NCI-H1694 treated with DMSO at 0.1 percent for 48 hours (cell line): ENCODE measurements around the gene FANCC.
A peak's percentile ranks its signal among the peaks of the same experiment; 100 is the strongest.

Experiments
- DNase-seq: peaks from one replicate; lab custom pipeline; 2025; lab: John Stamatoyannopoulos, UW

The FANCC gene, protein sequence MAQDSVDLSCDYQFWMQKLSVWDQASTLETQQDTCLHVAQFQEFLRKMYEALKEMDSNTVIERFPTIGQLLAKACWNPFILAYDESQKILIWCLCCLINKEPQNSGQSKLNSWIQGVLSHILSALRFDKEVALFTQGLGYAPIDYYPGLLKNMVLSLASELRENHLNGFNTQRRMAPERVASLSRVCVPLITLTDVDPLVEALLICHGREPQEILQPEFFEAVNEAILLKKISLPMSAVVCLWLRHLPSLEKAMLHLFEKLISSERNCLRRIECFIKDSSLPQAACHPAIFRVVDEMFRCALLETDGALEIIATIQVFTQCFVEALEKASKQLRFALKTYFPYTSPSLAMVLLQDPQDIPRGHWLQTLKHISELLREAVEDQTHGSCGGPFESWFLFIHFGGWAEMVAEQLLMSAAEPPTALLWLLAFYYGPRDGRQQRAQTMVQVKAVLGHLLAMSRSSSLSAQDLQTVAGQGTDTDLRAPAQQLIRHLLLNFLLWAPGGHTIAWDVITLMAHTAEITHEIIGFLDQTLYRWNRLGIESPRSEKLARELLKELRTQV

DNA sequence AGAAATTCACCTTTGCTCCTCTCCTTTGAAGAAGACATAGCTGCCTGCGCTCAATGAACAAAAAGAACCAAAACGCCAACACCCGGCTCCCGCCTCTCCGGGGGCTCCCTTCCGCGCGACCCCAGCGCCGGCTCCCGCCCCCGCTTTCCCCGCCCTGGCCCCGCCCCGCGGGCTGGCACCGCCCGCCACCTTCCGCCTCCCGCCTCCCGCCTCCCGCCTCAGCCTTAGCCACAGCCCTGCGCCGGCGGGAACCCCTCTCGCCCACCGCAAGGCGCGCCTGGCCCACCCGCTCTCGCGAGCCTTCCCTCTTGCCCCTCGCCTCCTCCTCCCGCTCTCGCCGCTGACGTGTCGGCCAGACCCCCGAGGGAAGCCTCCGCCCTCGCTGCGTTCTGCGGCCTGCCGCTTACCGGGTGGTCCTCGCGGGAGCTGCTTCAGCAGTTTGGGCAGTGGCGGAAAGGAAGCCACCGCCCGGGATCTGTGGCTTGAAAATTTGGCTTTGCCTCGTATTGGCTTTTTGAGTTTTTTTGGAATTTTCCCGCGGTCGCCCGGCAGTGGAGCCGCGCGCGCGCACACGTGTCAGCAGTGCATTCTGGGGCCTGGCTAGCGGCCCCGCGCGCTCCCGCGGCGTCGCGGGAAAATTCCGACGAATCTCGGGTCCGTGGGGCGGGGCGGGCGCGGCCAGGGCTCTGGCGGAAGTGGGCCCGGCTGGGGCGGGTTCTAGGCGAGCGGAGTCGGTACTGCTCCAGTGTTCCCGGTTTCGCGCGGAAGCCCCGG is at the start of gene FANCC:
Gene FANCC, minus strand, starts transcription at position 591 of the 774 bp plus-strand sequence. CDS start 68,418 bp downstream, outside the sequence.
- peak; percentile 80 for DNase-seq

DNA sequence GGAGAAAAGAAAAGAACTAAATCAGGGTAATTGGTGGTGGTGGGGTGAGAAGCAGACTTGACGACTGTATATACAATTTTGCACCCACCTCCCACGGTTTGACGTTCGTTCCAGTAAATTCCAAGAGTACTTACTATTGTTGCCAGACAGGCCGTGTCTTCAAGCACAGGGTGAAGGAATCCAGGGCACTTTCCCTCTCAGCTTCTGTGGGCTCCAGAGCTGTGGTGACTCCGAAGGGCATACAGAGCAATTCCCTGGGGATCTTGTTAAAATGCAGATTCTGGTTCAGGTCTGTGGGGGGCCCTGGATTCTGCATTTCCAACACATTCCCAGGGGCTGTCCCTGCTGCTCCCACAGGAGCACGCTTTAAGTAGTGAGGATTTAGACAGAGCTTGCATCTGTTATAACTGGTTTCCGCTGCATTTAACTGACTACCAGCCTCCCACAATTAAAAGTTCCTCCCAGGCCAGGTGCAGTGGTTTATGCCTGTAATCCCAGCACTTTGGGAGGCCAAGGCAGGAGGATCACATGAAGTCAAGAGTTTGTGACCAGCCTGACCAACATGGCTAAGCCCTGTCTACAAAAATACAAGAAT is 49.3 kb upstream of the FANCC start:
- no peak for DNase-seq

DNA sequence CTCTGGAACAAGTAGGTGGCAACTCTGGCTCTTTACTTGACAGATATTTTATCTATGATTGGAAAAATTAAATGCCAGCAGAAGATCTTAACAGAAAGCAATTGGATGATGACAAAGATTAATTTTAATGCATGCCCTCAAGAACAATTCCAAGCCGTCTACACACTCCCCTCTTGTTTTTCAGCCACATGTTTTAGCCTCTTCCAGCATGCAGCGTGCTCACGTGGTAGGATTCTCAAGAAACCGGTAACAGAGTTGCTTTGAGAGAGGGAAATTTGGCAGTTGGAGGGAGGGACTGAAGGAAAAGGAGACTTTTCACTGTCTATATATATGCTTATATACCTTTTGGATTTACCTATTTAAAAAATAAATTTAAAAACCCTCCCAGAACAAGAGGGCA is 48.3 kb upstream of the FANCC start:
- DNase-seq: no peak

DNA sequence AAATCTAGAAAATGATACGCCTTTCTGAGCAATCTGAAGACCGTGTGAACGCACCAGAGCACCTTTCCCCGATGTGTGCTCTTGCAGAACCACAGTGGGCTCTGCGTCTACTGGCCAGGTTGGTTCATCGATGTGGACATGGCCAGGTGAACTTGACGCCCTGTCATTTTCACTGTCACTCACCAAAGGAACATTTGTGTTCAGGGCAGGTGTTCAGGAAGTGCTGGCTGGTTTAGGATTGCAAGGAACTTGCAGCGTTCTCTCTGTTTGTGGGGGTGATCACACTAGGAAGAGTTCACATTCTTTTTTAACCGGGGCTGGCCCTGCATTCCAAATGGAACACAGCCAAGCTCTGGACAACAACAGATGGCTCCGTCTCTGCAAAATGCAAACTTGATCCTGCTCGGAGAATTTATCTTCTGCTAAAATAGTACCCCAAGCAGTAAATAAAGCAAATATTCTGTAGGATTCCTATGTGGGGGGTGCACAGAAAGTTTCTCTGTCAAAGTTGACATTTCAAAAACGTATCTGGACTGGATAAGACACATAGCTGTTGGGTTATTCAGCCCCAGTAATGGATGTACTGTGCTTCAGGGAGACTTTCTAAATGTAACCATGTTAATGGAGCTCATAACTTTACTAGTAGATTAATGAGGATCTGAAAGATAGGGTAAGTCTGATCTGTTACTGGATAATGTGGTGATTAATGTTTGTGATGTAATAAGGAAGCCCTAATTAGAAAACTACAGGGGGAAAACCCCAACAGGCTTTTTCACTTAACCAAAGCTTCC is 45.7 kb upstream of the FANCC start:
- DNase-seq: peak; percentile 26

DNA sequence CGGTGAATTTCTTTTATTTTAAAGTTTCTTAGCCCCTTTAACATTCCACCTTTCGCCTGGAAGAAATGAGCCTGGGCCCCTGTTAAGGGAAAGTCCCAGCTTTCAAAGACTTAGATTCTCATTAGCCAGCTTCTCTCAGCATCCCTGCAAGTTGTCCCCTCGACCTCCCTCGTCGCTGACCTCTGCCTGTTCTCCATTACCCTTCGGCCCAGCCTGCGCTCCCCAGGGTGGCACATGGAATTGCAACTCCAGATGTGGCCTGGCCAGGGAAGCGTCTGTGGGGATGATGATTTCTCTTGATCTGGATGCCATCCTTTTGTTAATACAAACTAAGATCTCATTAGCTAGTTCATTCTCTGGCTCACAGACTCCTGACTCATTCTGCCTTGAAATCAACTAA is 43.4 kb upstream of the FANCC start:
- no peak for DNase-seq

DNA sequence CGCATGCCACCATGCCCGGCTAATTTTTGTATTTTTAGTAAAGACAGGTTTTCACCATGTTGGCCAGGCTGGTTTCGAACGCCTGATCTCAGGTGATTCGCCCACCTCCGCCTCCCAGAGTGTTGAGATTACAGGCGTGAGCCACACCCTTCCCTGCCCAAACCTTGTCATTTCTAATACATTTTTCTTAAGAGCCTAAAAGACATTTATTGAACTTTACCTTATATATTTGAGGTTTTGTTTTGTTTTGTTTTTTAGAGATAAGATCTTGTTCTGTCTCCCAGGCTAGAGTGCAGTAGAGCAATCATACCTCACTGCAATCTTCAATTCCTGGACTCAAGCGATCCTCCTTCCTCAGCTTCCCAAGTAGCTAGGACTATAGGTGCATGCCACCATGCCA is 39.8 kb upstream of the FANCC start:
- DNase-seq: no peak

DNA sequence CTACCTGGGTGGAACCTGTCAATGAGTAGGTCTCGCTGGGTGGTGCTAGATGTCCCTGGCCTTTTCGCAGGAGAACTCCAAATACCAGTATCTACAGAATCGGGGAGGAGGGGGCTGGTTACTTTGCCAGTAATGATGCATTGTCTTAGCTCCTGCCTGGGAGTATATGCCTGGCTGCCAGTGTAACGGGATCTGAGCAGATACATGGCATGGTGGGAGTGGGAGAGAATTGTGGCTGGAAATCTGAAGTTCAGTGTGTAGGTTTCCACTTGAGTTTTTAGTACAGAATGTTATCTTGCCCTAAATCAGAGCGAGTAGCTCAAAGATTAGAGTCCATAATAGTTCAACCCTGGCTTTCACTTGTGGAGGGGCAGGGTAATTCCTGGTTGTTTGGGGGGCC is 38.0 kb upstream of the FANCC start:
- no peak for DNase-seq

DNA sequence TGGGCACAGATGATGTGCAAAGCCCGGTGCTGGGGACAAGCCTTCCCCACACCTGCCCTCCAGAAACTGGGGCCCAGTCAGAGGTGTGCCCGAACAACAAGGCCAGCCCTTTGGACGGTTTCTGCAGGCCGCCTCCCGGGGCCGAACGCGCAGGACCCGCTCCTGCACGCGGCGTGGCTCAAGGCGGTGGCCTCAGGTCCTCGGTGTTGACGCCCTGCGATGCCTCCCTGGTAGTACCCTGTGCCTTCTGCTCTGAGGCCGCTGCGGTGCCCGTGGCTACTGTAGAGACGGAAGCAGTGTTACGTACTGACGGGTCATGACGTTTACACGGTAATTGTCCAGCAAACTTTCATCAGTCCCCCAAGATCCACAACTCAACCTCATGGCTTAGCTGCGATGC is 33.5 kb upstream of the FANCC start:
- no peak for DNase-seq

DNA sequence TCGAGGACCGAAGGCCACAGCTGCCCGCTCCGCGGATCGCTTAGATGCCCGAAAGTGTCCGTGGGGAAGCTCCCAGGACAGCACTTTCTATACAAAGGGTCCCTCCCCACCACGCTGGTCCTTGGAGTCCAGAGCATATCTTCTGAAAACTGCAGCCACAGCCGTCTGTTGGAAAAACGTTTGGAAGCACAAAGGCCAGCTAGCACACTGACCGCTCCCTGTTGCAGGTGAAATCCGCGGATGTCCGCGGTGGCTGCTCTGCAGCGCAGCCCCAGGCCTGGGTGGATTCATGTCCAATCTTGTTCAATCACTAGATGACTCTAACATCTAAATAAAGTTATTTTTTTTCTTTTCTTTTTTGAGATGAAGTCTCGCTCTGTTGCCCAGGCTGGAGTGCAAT is 32.8 kb upstream of the FANCC start:
- DNase-seq: no peak

DNA sequence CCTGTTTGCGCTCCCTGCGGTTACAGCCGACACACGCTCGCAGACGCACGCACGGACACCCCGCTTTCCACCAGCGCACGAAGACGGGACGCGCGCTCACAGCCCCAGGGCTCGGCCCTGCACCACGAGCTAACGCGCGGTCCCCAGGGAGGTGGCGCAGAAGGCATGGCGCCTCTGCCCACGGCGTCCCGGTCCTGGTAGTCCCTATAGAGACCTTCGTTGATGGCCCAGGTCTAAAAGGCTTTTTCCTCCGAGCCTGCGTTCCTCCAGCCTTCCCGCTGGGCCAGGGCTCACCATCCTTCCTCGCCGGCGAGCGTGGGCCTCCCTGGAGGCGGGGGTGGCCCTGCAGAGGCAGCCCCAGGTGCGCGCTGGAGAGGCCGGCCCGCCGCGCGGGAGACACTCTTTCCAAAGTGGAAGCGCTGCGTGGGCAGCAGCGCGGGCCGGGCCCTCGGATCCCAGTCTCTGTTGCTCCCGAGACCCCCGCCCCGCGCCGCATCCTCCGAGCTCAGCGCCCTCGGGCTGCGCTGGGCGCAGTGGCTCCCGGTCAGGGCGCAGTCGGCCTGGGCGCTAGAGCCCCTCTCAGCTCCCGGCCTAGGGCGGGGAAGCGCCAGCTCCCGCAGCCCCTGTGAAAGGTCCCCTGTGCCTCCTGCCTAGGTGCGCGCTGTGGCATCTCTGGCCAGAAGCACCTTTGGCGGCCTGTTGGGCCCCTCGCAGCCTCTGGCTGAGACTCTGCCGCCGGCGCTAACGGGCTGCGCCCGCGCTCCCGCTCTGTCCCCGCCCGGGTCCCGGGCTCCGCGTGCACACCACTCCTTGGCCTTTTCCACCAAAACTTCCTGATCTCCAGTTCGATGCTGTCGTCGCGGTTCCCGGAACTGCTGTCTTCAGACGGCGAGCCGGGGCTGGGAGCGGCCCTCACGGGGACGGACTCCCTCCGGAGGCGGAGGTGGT is 31.9 kb upstream of the FANCC start:
- no peak for DNase-seq

DNA sequence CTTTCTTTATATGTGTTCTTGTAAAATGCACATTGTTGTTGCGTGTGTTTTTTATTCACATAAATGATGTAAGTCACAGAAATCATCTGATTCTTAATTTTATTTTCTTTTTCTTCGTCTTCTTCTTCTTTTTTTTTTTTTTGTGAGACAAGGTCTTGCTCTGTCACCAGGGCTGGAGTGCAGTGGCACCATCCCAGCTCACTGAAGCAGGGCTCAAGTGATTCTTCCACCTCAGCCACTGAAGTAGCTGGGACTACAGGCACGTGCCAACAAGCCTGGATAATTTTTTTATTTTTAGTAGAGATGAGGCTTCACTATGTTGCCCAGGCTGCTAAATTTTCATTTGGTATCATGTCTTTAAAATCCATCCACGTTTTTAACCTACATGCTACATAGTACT is 28.5 kb upstream of the FANCC start:
- DNase-seq: no peak

DNA sequence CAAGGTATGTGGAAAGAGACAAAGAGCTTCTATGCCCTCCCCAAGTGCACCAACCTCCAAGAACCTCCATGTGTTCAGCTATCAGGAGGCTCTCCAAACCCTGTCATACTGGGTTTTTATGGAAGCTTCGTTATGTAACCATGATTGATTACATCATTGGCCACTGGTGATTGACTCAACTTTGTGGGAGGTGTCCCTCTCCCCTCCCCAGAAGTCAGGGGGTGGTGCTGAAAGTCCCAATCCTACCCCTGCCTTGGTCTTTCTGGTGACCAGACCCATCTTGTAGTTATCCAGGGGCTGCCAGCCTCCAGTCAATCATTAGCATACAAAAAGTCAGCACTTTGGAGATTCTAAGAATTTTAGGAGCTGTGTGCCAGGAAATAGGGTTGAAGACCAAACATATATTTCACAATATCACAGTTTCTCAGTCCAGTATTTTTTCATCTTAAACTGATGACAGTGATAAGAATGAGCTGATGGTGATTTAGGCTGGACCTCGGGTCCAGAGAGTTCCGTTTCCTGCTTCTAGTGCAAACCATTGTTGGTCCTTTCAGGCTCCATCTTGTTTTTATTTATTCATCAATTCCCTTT is 27.3 kb upstream of the FANCC start:
- no peak for DNase-seq

DNA sequence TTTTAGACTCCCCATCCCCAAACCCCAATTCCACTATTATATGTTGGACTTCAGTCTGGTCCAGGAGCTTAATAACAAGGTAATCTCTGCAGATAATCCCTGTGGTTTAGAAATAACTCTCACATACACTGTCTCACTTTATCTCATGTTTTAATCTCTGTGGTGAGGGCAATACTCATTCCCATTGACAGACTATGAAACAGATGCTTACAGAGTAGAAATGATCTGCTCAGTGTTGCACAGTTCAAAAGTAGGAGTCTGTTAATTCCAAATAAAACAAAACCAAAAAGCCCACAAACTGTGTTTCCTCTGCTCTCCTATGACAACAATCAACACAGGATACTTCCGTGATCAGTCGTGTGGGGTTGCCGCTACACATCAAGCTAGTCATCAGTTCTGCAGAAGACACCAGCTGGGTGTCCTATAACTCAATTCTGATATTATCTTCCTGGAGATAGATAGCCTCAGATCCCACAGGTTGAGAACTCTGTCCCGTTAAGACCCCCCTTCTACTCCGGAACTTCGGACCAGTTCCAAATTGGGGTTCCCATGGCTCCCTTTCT is 26.3 kb upstream of the FANCC start:
- DNase-seq: no peak

DNA sequence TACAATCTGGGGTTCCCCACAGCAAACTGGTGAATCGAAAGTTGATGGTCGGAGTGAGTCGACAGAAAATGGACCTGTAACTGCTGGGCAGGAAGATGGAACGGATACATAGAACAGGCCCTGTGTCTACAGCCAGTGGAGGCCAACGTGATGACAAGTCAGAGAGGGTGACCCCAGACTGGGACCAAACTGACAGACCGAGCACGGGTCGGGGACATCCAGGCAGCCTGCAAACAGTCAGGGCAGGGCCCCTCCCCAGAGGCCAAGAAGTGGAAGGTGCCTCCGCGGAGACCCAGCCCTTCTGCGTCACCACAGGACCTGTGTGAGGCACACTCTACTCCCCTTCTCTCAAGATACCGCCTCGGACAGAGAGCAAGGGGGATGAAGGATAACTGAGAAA is 25.1 kb upstream of the FANCC start:
- DNase-seq: no peak

DNA sequence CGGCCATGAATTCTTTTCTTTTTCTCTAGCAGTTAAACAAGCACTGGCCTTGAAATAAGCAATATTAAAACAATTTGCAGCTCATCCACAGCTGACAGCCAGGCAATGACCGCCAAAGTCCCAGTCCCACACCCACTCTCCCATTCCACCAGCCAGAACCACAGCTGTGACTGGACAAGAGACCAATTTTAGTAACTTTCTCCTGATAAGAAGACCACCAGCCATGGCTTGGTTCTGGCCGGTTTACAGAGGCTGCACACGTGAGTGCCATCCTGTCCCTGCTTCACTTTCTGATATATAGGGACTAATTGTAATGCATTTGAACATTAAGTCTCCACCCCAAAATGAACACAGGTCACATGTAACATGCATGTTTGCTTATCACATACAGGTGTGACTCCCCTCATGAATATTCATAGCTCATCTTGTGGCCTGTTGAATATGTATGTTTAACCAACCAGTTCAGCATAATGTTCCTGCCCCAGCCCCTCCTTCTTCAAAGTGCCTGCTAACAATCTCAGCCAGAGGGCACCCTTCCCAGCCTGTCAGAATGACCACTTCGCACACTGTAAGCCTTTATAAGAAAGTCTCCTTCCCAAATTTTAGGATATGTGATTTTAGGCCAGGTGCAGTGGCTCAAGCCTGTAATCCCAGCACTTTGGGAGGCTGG is 23.9 kb upstream of the FANCC start:
- DNase-seq: no peak

DNA sequence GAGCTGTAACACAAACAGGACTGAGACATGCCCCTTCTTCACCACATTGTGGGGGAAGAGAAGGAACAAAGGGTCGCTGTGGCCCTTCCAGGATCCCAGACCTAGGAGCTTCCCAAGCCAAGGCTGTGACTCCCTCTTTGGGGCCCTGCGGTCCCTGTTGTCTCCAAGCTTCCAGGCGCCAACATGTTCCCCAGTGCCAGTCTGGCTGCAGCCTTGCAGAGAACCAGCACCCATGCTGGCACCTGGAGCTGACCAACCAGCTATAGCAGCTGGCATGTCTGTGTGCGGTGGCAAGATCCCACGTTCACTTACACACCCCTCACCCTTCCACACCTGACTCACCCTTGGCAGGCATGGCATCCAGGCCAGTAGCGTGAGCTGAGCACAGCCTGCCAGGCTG is 20.7 kb upstream of the FANCC start:
- DNase-seq: no peak

DNA sequence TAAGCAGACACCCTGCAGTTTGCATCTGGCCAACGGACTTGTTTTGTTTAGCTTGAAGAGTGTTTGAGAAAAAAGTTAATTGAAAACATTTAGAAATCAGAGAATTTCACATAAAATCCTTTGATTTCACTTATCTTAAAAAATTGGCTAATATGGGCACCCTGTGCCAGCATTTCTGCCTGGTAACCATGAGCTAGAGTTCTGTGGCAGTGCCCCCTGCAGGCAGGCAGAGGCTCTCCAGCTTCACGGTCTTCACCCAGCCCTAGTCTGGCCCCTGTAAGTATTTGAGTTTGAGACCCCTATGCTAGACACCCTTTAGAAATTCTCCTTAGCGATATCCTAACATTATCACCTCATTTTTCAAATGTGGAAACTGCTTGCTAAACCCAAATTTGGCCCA is 18.8 kb upstream of the FANCC start:
- peak; percentile 9 for DNase-seq

DNA sequence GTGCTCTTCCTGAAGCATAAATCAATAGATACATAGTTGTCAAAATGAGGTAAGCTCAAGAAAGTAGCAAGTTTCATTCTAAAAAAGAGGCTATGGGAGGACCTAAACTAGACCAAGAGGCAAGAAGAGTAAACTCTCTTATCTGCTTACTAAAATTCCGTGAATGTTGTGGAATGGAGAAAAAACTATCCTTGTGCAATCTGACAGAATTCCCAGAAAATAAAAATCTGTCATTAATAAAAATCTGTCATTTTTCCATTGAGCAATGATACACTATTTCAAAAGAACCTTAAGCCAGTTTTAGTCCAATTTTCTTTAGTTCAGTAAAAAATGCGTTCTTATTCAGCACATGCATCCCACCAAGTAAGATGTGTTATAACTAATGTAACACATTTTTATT is 15.9 kb upstream of the FANCC start:
- DNase-seq: no peak

DNA sequence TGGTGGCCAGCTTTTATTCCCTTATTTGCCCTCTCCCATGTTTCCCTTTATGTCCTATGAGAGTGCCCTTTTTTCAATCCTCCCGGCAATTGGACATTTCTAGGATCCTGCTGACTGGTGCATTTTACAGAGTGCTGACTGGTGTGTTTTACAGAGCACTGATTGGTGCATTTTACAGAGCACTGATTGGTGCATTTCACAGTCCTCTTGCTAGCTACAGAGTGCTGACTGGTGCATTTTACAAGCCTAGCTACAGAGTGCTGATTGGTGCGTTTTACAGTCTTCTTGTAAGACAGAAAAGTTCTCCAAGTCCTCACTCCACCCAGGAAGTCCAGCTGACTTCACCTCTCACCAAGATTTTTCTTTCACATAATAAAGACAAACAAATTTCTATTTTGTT is 15.4 kb upstream of the FANCC start:
- DNase-seq: no peak
